IMR-90 (cell line): ENCODE measurements around the gene SLC8A1. TPM values are rescaled to one million over a fixed set of nuclear protein-coding genes. Genes with fewer than 3 reads are reported as not detected.
A peak's percentile ranks its signal among the peaks of the same experiment; 100 is the strongest.

ENCODE experiments used
- ATAC-seq: fragments of 200-7000 bp; cut with Tn5 transposase; 2 replicates; pipeline ENCODE4 v1.9.1; 2020; ENCODE audit warnings: low read depth, mild to moderate bottlenecking, moderate library complexity
- BruUV-seq: library from RNA; stranded (reverse); fragments of 400-500 nt; replicated peaks from 2 replicates; lab custom pipeline; 2021; lab: Mats Ljungman, UMichigan
- CTCF ChIA-PET: fragments of 300-600 bp; formaldehyde crosslinking; extraction: SDS; loops from one replicate; lab custom pipeline; 2021; ENCODE audit warnings: antibody characterized with exemption; lab: Yijun Ruan, JAX
- POLR2A ChIA-PET: fragments of 300-600 bp; sonication (Branson Sonifier 250); formaldehyde crosslinking; loops from one replicate; lab custom pipeline; 2022; ENCODE audit warnings: antibody characterized with exemption; ENCODE audit not compliant: unreplicated experiment; lab: Charles Lee
- DNase-seq: peaks from one replicate; pipeline ENCODE4 v3.0.0; 2013
- H2AFZ ChIP-seq: replicated peaks from 2 replicates; pipeline ENCODE3; 2013; ENCODE audit warnings: low read length, mild to moderate bottlenecking; ENCODE audit not compliant: poor library complexity
- H2AK5ac ChIP-seq: 2 replicates; pipeline ENCODE4 v1.6.1; 2013; ENCODE audit warnings: low read depth, low read length, inconsistent platforms
- H2AK9ac ChIP-seq: replicated peaks from 2 replicates; pipeline ENCODE3; 2013; ENCODE audit warnings: mild to moderate bottlenecking, low read depth, low read length, moderate library complexity; ENCODE audit not compliant: poor library complexity
- H2BK120ac ChIP-seq: 2 replicates; pipeline ENCODE4 v1.6.1; 2013; ENCODE audit warnings: low read depth, low read length, inconsistent platforms
- H2BK15ac ChIP-seq: 3 replicates; pipeline ENCODE4 v1.6.1; 2013; ENCODE audit warnings: low read depth, low read length, inconsistent platforms
- H2BK20ac ChIP-seq: 2 replicates; pipeline ENCODE4 v1.6.1; 2013; ENCODE audit warnings: low read depth, mild to moderate bottlenecking, inconsistent platforms, low read length, moderate library complexity
- H2BK5ac ChIP-seq: 2 replicates; pipeline ENCODE4 v1.6.1; 2013; ENCODE audit warnings: mild to moderate bottlenecking, low read depth, low read length, inconsistent platforms; ENCODE audit not compliant: poor library complexity, severe bottlenecking
- H3K14ac ChIP-seq: replicated peaks from 2 replicates; pipeline ENCODE4 v1.6.1; 2013; ENCODE audit warnings: low read depth, low read length, inconsistent platforms
- H3K18ac ChIP-seq: 2 replicates; pipeline ENCODE4 v1.6.1; 2013; ENCODE audit warnings: low read depth, low read length, control low read depth
- H3K23ac ChIP-seq: 2 replicates; pipeline ENCODE4 v1.6.1; 2013; ENCODE audit warnings: low read depth, low read length, inconsistent platforms
- H3K27ac ChIP-seq: 2 replicates; pipeline ENCODE4 v1.5.1; 2013; ENCODE audit warnings: mild to moderate bottlenecking, control low read depth, low read length; ENCODE audit not compliant: insufficient read depth
- H3K27me3 ChIP-seq: 2 replicates; pipeline ENCODE4 v1.6.1; 2013; ENCODE audit warnings: low read length; ENCODE audit not compliant: control insufficient read depth, insufficient read depth
- H3K36me3 ChIP-seq: 2 replicates; pipeline ENCODE4 v1.6.1; 2013; ENCODE audit warnings: low read length, mixed read lengths; ENCODE audit not compliant: control insufficient read depth, insufficient read depth
- H3K4ac ChIP-seq: 2 replicates; pipeline ENCODE4 v1.6.1; 2013; ENCODE audit warnings: low read depth, low read length, inconsistent platforms
- H3K4me1 ChIP-seq: 2 replicates; pipeline ENCODE4 v1.6.1; 2013; ENCODE audit warnings: low read length, mixed read lengths; ENCODE audit not compliant: control insufficient read depth, insufficient read depth
- H3K4me2 ChIP-seq: 2 replicates; pipeline ENCODE4 v1.6.1; 2013; ENCODE audit warnings: low read depth, mild to moderate bottlenecking, control low read depth, low read length, moderate library complexity
- H3K4me3 ChIP-seq: 2 replicates; pipeline ENCODE4 v1.5.1; 2013; ENCODE audit warnings: low read depth, mild to moderate bottlenecking, control low read depth, low read length, moderate library complexity; ENCODE audit not compliant: insufficient read depth
- H3K56ac ChIP-seq: 2 replicates; pipeline ENCODE4 v1.6.1; 2013; ENCODE audit warnings: low read length, inconsistent platforms; ENCODE audit not compliant: insufficient read depth; ENCODE audit errors: extremely low read depth
- H3K79me1 ChIP-seq, 2 experiments: 2 replicates each; pipeline ENCODE4 v1.6.1; 2013; ENCODE audit warnings: low read length in 2 of 2, inconsistent platforms in 1 of 2, low read depth in 1 of 2
- H3K9ac ChIP-seq: 2 replicates; pipeline ENCODE4 v1.6.1; 2013; ENCODE audit warnings: low read depth, low read length, control low read depth
- H3K9me1 ChIP-seq: 2 replicates; pipeline ENCODE4 v1.6.1; 2013; ENCODE audit warnings: low read length, inconsistent platforms; ENCODE audit not compliant: insufficient read depth
- H3K9me3 ChIP-seq: 2 replicates; pipeline ENCODE4 v1.6.1; 2013; ENCODE audit warnings: low read length; ENCODE audit not compliant: control insufficient read depth, insufficient read depth
- H4K20me1 ChIP-seq: 2 replicates; pipeline ENCODE4 v1.6.1; 2013; ENCODE audit warnings: low read length, inconsistent platforms; ENCODE audit not compliant: insufficient read depth
- H4K5ac ChIP-seq: 2 replicates; pipeline ENCODE4 v1.6.1; 2013; ENCODE audit warnings: mild to moderate bottlenecking, low read depth, low read length, control low read depth
- H4K8ac ChIP-seq, 2 experiments: 2 replicates each; pipeline ENCODE4 v1.6.1; 2013; ENCODE audit warnings: low read depth in 2 of 2, low read length in 2 of 2, control low read depth in 1 of 2, inconsistent platforms in 1 of 2
- H4K91ac ChIP-seq: 2 replicates; pipeline ENCODE4 v1.6.1; 2013; ENCODE audit warnings: low read depth, low read length, inconsistent platforms; ENCODE audit not compliant: insufficient read depth
- BHLHE40 ChIP-seq: fragments of 150-350 bp; IDR thresholded peaks from 2 replicates; pipeline ENCODE4 v1.6.1; 2016; ENCODE audit warnings: mild to moderate bottlenecking, low read depth, low read length
- CTCF ChIP-seq: conservative IDR thresholded peaks from 2 replicates; pipeline ENCODE4 v1.5.1; 2012; ENCODE audit warnings: mild to moderate bottlenecking, low read depth, low read length, improper control_type of control experiment
- FOS ChIP-seq: fragments of 150-350 bp; IDR thresholded peaks from 2 replicates; pipeline ENCODE4 v1.6.1; 2016; ENCODE audit warnings: low read depth, low read length
- MAFK ChIP-seq: IDR thresholded peaks from 2 replicates; pipeline ENCODE4 v1.6.1; 2012; ENCODE audit warnings: low read depth, low read length, improper control_type of control experiment
- MAZ ChIP-seq: IDR thresholded peaks from 2 replicates; pipeline ENCODE4 v1.6.1; 2012; ENCODE audit warnings: low read depth, mild to moderate bottlenecking, low read length, improper control_type of control experiment, moderate library complexity, borderline replicate concordance
- NFE2L2 ChIP-seq: fragments of 150-350 bp; IDR thresholded peaks from 2 replicates; pipeline ENCODE4 v1.6.1; 2016; ENCODE audit warnings: low read depth, mild to moderate bottlenecking, low read length
- RAD21 ChIP-seq: IDR thresholded peaks from 2 replicates; pipeline ENCODE4 v1.6.1; 2012; ENCODE audit warnings: low read length, improper control_type of control experiment
- RCOR1 ChIP-seq: IDR thresholded peaks from 2 replicates; pipeline ENCODE4 v1.6.1; 2012; ENCODE audit warnings: mild to moderate bottlenecking, low read length, improper control_type of control experiment; ENCODE audit not compliant: insufficient replicate concordance
- RFX5 ChIP-seq: IDR thresholded peaks from 2 replicates; pipeline ENCODE4 v1.8.0; 2012; ENCODE audit warnings: low read depth, mild to moderate bottlenecking, low read length, moderate library complexity
- SMC3 ChIP-seq: fragments of 150-350 bp; IDR thresholded peaks from 2 replicates; pipeline ENCODE4 v1.6.1; 2016; ENCODE audit warnings: low read depth, mild to moderate bottlenecking, antibody characterized with exemption, low read length, moderate library complexity
- WGBS, 2 experiments: methylation state at CpG; one replicate each; pipeline versions ENCODE4 v1.1.5 to v1.1.7; 2013; ENCODE audit warnings: missing lambda C conversion rate in 2 of 2; ENCODE audit not compliant: insufficient read length in 1 of 2; ENCODE audit errors: extremely low coverage in 2 of 2; 5-methylcytosine and 5-hydroxymethylcytosine counted together
- dilution Hi-C: fragments of 300-500 bp; cut with HindIII; formaldehyde crosslinking; loops from one replicate; pipeline ENCODE4 v1.14.3; 2018; ENCODE audit warnings: low sequenced_read_pairs; ENCODE audit not compliant: unreplicated experiment
- in situ Hi-C: fragments of 300-500 bp; cut with MboI; formaldehyde crosslinking; loops from 3 replicates; pipeline ENCODE4 v1.14.3; 2019; ENCODE audit warnings: low sequenced_read_pairs, inconsistent platforms, mixed read lengths
- intact Hi-C: fragments of 100-400 bp; cut with micrococcal nuclease; formaldehyde crosslinking; loops from 2 replicates; pipeline ENCODE4 v1.10.0; 2022
- polyA plus RNA-seq, 3 experiments: library from polyadenylated mRNA; depleted of rRNA; stranded (reverse); fragments of >200 nt; gene quantifications; 2 replicates each; pipeline ENCODE4 v1.2.3, GENCODE V29; 2012; ENCODE audit warnings: low replicate concordance in 1 of 3
- total RNA-seq: library from RNA; depleted of rRNA; stranded (reverse); fragments of >200 nt; gene quantifications from 2 replicates; pipeline ENCODE4 v1.2.3, GENCODE V29; 2012

Gene SLC8A1
- total and polyA plus RNA-seq, 2 of the 4 experiments (the other 2 are of a cell fraction): 7.7 to 57.0 TPM

GRCh38 chr2:40213071-40213470, 238.8 kb downstream of the SLC8A1 start:
- CTCF ChIA-PET: interaction anchor here (0.6 to 1.2 kb wide), 6 partner anchors 17 to 546 kb away, joined by 3 to 5 read pairs (median 3); no protein-coding TSS in a partner anchor
- no TSS peak for BruUV-seq
- POLR2A ChIA-PET: interaction anchor here (1.0 kb wide), 1 partner anchor 299 kb away, joined by 3 read pairs; no protein-coding TSS in a partner anchor

More at GRCh38 chr2:40213071-40213470, 238.8 kb downstream of the SLC8A1 start:
- Histone ChIP-seq H2BK5ac (peak overlapping the region; percentile 94), H3K4me3 (no peak overlapping the region), H4K20me1 (no peaks in the 10 kb centered on the region), H3K27ac (peak overlapping the region; percentile 45; the same call in 1 of the 2 replicates), H3K9me3 (no peaks in the 10 kb centered on the region), H3K18ac (peak overlapping the region; percentile 94; the same call in 1 of the 2 replicates), H3K23ac (no peak overlapping the region), H2BK120ac (peak overlapping the region; percentile 76; the same call in 1 of the 2 replicates), H3K36me3 (no peaks in the 10 kb centered on the region), H3K4me2 (no peak overlapping the region), H3K14ac (peak overlapping the region; percentile 4; the same call in 1 of the 2 replicates), H3K27me3 (no peaks in the 10 kb centered on the region), H3K56ac (no peak overlapping the region), H2AK9ac (peak overlapping the region; percentile 4), H4K5ac (peak overlapping the region; percentile 97; the same call in 1 of the 2 replicates), H3K4me1 (peaks cover 13% of the 10 kb centered on the region), H2BK15ac (peak overlapping the region; percentile 69; the same call in 2 of the 3 replicates), H2BK20ac (peak overlapping the region; percentile 55), H3K9me1 (no peaks in the 10 kb centered on the region), H3K9ac (no peak overlapping the region), H4K91ac (peak overlapping the region; percentile 54), H2AFZ (no peak overlapping the region), H4K8ac (peak overlapping the region; percentile 38 to 74; a peak in 3 of 4 replicates), H3K79me1 (peaks cover 14 to 19% of the 10 kb centered on the region in 2 experiments), H2AK5ac (0 out of 2 replicates have a peak overlapping the region, but pooled peaks have one; percentile 83), H3K4ac (peak overlapping the region; percentile 63; the same call in 1 of the 2 replicates)
- in situ Hi-C loops: loop anchor here (10.0 kb wide), 1 partner anchor 552 kb away; no protein-coding TSS in a partner anchor
- no peak for TF ChIP-seq MAZ
- peak; percentile 75 for TF ChIP-seq RAD21
- no peak for TF ChIP-seq FOS
- TF ChIP-seq SMC3: peak; percentile 61
- peak; percentile 65 for TF ChIP-seq CTCF
- TF ChIP-seq RCOR1: no peak
- no peak for TF ChIP-seq NFE2L2
- no peak for TF ChIP-seq BHLHE40
- TF ChIP-seq RFX5: no peak
- no peak for TF ChIP-seq MAFK
- DNase-seq (peak; percentile 83), ATAC-seq (peak; percentile 92)
- intact Hi-C loops: loop anchor here (1.0 to 10.0 kb wide), 3 partner anchors 298 to 548 kb away; no protein-coding TSS in a partner anchor
- WGBS, 2 experiments: no CpG with 5 or more reads among the region's 1 CpG
- dilution Hi-C loops: no loop called here
